Measurements from ENCODE around the gene ATRX.

GRCh38 chrX:77743720-77744119, 42.3 kb downstream of the ATRX start:
- no peak for TF ChIP-seq CTCF (IDR thresholded peaks at IDR 0.05)
- TF ChIP-seq EZH2 (IDR thresholded peaks at IDR 0.05), result no peak
- TF ChIP-seq EZH2phosphoT487 (IDR thresholded peaks at IDR 0.05), result no peak
